ENCODE data around the gene AP3D1. TPM values are rescaled to one million over a fixed set of nuclear protein-coding genes. Genes with fewer than 3 reads are reported as not detected.

AP3D1 gene
- total RNA-seq, 2 experiments from 2014 or later, result 80.0 to 99.8 TPM

- ChIA-PET POLR2A (no interaction called here), CTCF (ENCODE audit: unreplicated experiment) (interaction anchor here (0.6 kb wide), 1 partner anchor 229 kb away, joined by 5 read pairs; no protein-coding TSS in a partner anchor)
- H3K9me2 ChIP-seq (ENCODE audit: insufficient read depth, low read length), result no peaks in the 10 kb centered on the region
- BruUV-seq (replicated peaks), result no TSS peak
- no peak for DNase-seq (ENCODE audit: low spot score)
- intact Hi-C loops (cut with micrococcal nuclease; ENCODE audit: unreplicated experiment), result no loop called here
- peaks cover 46% of the 10 kb centered on the region for H3K79me2 ChIP-seq (ENCODE audit: insufficient read depth, low read depth, low read length)
- peaks cover 59% of the 10 kb centered on the region for H3K36me3 ChIP-seq (ENCODE audit: insufficient read depth, low read length)
- no peak overlapping the region for H2AFZ ChIP-seq (ENCODE audit: low read length)
- no peak for TF ChIP-seq EZH2phosphoT487 (IDR thresholded peaks at IDR 0.05; ENCODE audit: borderline replicate concordance, low read depth, low read length)
- no peak for TF ChIP-seq CTCF (conservative IDR thresholded peaks at IDR 0.05; ENCODE audit: low read length)
- no peak overlapping the region for H3K4me2 ChIP-seq (ENCODE audit: low read length)
- no peaks in the 10 kb centered on the region for H4K20me1 ChIP-seq (ENCODE audit: insufficient read depth, low read length)
- H3K27ac ChIP-seq (ENCODE audit: low read depth, low read length, poor library complexity, severe bottlenecking), result no peak overlapping the region
- no peaks in the 10 kb centered on the region for H3K4me1 ChIP-seq (ENCODE audit: insufficient read depth, low read length, poor library complexity, severe bottlenecking)
- no peak overlapping the region for H3K4me3 ChIP-seq (ENCODE audit: low read depth, low read length, poor library complexity, severe bottlenecking)
- H3K9me3 ChIP-seq (ENCODE audit: low read length), result no peaks in the 10 kb centered on the region
These were observed 11.2 kb downstream of the AP3D1 start for GRCh38 chr19:2140138-2140569.

DNA sequence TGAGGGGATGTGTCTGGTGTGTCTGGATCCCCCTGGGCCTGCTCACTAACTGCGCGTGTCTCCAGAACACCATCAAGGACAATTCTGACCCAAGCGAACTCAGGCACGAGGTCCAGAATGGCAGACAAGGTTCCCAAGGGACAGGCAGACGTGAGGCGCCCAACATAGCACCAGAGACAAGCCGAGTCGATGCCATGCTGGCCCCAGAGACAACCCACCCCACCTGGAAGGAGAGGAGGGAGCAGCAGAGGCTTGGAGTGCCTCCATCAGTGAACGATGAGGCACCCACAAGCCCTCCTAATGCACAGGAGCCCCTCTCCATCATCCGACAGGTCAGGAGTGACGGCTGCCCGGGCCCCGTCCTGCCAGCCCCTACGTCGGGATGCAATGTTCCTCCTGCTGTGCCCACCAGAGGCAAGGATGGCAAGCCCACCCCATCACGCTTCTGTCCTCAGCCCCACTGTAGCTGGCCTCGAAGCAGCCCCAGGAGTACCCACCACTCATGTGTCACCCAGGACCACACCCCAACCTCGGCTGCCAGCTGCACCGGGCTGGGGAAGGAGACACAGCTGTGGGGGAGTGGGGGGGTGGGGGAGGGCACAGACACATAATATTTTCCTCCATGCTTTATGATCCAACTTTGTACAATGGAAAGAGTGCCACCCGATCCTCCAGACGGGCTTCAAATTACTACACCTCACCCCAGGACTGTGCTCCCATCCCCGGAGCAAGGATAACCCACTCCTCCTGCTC lies 11.8 kb downstream of the AP3D1 start:
- Histone ChIP-seq H3K27ac (ENCODE audit: low read depth, low read length, poor library complexity, severe bottlenecking) (no peak overlapping the region), H3K36me3 (ENCODE audit: insufficient read depth, low read length) (peaks cover 54% of the 10 kb centered on the region), H3K9me3 (ENCODE audit: low read length) (no peaks in the 10 kb centered on the region), H3K4me1 (ENCODE audit: insufficient read depth, low read length, poor library complexity, severe bottlenecking) (no peaks in the 10 kb centered on the region), H4K20me1 (ENCODE audit: insufficient read depth, low read length) (no peaks in the 10 kb centered on the region), H3K4me2 (ENCODE audit: low read length) (no peak overlapping the region), H3K4me3 (ENCODE audit: low read depth, low read length, poor library complexity, severe bottlenecking) (no peak overlapping the region), H3K79me2 (ENCODE audit: insufficient read depth, low read depth, low read length) (peaks cover 40% of the 10 kb centered on the region), H2AFZ (ENCODE audit: low read length) (no peak overlapping the region), H3K9me2 (ENCODE audit: insufficient read depth, low read length) (no peaks in the 10 kb centered on the region)
- intact Hi-C loops (cut with micrococcal nuclease; ENCODE audit: unreplicated experiment), result no loop called here
- TF ChIP-seq EZH2phosphoT487 (IDR thresholded peaks at IDR 0.05; ENCODE audit: borderline replicate concordance, low read depth, low read length) (no peak), CTCF (conservative IDR thresholded peaks at IDR 0.05; ENCODE audit: low read length) (no peak)
- DNase-seq (ENCODE audit: low spot score), result no peak
- CTCF ChIA-PET (ENCODE audit: unreplicated experiment), result no interaction called here
- POLR2A ChIA-PET, result no interaction called here
- BruUV-seq (replicated peaks), result no TSS peak

- no TSS peak for BruUV-seq (replicated peaks)
- Histone ChIP-seq H3K79me2 (ENCODE audit: insufficient read depth, low read depth, low read length) (peaks cover 27% of the 10 kb centered on the region), H3K4me2 (ENCODE audit: low read length) (no peak overlapping the region), H3K4me1 (ENCODE audit: insufficient read depth, low read length, poor library complexity, severe bottlenecking) (no peaks in the 10 kb centered on the region), H3K36me3 (ENCODE audit: insufficient read depth, low read length) (peaks cover 55% of the 10 kb centered on the region), H2AFZ (ENCODE audit: low read length) (no peak overlapping the region), H3K9me2 (ENCODE audit: insufficient read depth, low read length) (no peaks in the 10 kb centered on the region), H4K20me1 (ENCODE audit: insufficient read depth, low read length) (no peaks in the 10 kb centered on the region), H3K27ac (ENCODE audit: low read depth, low read length, poor library complexity, severe bottlenecking) (no peak overlapping the region), H3K4me3 (ENCODE audit: low read depth, low read length, poor library complexity, severe bottlenecking) (no peak overlapping the region), H3K9me3 (ENCODE audit: low read length) (no peaks in the 10 kb centered on the region)
- TF ChIP-seq EZH2phosphoT487 (IDR thresholded peaks at IDR 0.05; ENCODE audit: borderline replicate concordance, low read depth, low read length) (no peak), CTCF (conservative IDR thresholded peaks at IDR 0.05; ENCODE audit: low read length) (no peak)
- CTCF ChIA-PET (ENCODE audit: unreplicated experiment), result no interaction called here
- no peak for DNase-seq (ENCODE audit: low spot score)
- POLR2A ChIA-PET, result no interaction called here
- intact Hi-C loops (cut with micrococcal nuclease; ENCODE audit: unreplicated experiment), result no loop called here
These were observed 13.2 kb downstream of the AP3D1 start for GRCh38 chr19:2138061-2138728.

Measured in OCI-LY7 (cell line).